Urinary bladder (tissue), 4 donors: ENCODE data around the gene LYSMD2. TPM values are rescaled to one million over a fixed set of nuclear protein-coding genes. Genes with fewer than 3 reads are reported as not detected.
A peak's percentile ranks its signal among the peaks of the same experiment; 100 is the strongest.

Experiments
- DNase-seq: peaks from one replicate; pipeline ENCODE4 v3.0.0-alpha.2; 2015; ENCODE audit errors: extremely low spot score
- H3K27ac ChIP-seq: one replicate; pipeline ENCODE4 v1.5.1; 2013; ENCODE audit warnings: low read depth, mild to moderate bottlenecking, moderate library complexity
- H3K36me3 ChIP-seq: one replicate; pipeline ENCODE4 v1.6.1; 2013; ENCODE audit warnings: mild to moderate bottlenecking, moderate library complexity; ENCODE audit not compliant: insufficient read depth
- H3K4me1 ChIP-seq: one replicate; pipeline ENCODE4 v1.6.1; 2013; ENCODE audit warnings: mild to moderate bottlenecking, moderate library complexity; ENCODE audit not compliant: insufficient read depth
- H3K4me3 ChIP-seq: one replicate; pipeline ENCODE4 v1.5.1; 2013; ENCODE audit warnings: low read depth, low read length
- WGBS: extraction: QIAGEN DNeasy Blood & Tissue Kit; methylation state at CpG from one replicate; pipeline ENCODE4 v1.1.7; 2013; 5-methylcytosine and 5-hydroxymethylcytosine counted together
- polyA plus RNA-seq: library from polyadenylated mRNA; stranded (reverse); fragments of 200-250 nt; gene quantifications from one replicate; pipeline ENCODE4 v1.2.3, GENCODE V29; 2013
- total RNA-seq: library from RNA; depleted of rRNA; stranded (reverse); fragments of >200 nt; gene quantifications from one replicate; pipeline ENCODE4 v1.2.3, GENCODE V29; 2014
- donor health status: healthy with polysubstance abuse.
- donor health status: healthy.

The LYSMD2 gene
- total and polyA plus RNA-seq, 2 donors = 11.1 to 11.2 TPM

DNA sequence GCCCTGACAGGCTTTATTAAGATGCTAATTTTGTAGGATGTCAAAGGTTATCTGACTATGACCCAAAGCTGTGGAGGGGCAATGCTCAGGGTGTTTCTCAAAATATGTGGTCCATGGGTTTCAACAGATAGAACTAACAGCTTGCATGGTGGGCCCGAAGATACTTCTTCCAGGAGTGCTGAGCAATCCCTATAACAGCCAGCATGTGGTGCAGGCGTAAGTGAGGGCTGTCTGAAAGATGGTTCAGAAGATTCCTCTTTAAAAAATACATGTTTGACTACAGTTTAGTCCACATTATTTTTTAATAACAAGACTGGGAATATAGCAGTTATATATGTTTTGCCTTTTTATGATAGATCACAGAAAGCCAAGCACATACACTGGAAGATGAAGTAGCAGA lies 48.6 kb downstream of the LYSMD2 start:
- no peaks in the 10 kb centered on the region for H3K4me1 ChIP-seq
- H3K27ac ChIP-seq = no peak overlapping the region
- no peak for DNase-seq
- WGBS = 54% methylated on average over 2 of the region's 2 CpGs
- no peak overlapping the region for H3K4me3 ChIP-seq
- no peaks in the 10 kb centered on the region for H3K36me3 ChIP-seq

DNA sequence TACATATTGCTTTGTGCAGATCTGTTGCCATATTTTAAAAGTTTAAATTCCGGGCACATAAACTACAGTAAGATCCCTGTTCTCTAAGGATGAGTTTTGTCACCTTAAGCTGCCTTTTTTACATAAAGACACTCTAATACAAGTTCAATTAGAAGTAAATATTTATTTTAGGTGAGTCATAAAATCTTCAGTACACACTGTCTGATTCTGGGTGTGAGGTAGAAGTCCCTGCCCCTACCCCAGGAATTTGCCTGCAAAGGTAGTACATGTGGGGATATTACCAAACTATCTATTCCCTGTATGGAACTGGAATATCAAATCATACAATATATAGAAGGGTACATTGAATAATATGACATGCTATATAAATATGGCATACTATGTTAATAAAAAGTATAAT lies 49.9 kb downstream of the LYSMD2 start:
- H3K36me3 ChIP-seq = no peaks in the 10 kb centered on the region
- 0% methylated on average over 1 of the region's 1 CpG for WGBS

DNA sequence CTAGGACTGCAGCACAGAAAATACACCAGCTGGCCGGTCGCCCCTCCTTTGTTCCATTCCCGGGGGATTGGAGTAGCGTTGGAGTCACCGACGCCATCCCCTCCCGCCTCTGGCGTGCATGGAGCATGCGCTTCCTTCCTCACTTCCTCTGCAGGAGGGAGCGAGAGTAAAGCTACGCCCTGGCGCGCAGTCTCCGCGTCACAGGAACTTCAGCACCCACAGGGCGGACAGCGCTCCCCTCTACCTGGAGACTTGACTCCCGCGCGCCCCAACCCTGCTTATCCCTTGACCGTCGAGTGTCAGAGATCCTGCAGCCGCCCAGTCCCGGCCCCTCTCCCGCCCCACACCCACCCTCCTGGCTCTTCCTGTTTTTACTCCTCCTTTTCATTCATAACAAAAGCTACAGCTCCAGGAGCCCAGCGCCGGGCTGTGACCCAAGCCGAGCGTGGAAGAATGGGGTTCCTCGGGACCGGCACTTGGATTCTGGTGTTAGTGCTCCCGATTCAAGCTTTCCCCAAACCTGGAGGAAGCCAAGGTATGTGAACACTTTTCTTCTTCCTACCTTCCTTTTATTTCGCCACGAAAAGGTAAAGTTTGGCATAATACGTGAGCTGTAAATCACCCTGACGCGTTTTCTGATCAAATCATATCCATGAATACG lies 56.0 kb downstream of the LYSMD2 start, which contains the start of gene SCG3:
SCG3 (plus strand) TSS at position 201 of the 661 bp plus-strand sequence; CDS start at position 454, 253 bp downstream.
- H3K4me3 ChIP-seq = no peak within 1 kb of the TSS
- no peak within 1 kb of the TSS for H3K27ac ChIP-seq
- no peaks in the 10 kb centered on the region for H3K36me3 ChIP-seq
- DNase-seq = peak; percentile 33
- no peaks in the 10 kb centered on the region for H3K4me1 ChIP-seq
- 1% methylated on average over 38 of the region's 38 CpGs for WGBS

More for the DNA sequence above, 49.9 kb downstream of the LYSMD2 start:
- no peak for DNase-seq
- no peak overlapping the region for H3K4me3 ChIP-seq
- no peaks in the 10 kb centered on the region for H3K4me1 ChIP-seq
- H3K27ac ChIP-seq = no peak overlapping the region

DNA sequence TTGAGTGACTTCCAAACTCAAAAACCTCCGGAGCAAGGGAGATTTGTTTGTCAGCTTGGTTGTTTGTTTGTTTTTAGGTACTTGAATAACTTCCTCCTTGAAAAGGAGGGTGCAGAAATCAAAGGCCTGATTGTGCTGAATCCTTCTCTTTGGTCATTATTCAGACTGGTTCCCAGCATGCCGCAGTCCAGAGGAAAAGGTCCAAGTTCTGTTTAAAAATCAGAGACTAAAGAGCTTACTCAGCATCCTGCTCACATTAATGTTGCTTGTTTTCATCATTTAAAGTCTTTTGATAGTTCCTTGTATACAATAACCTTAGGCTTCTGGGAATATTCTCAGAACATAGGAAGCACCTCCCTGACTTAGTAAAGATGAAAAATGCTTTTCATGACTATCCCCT lies 57.1 kb downstream of the LYSMD2 start:
- DNase-seq = no peak
- H3K27ac ChIP-seq = no peak overlapping the region
- H3K4me3 ChIP-seq = no peak overlapping the region
- H3K36me3 ChIP-seq = no peaks in the 10 kb centered on the region
- WGBS = 49% methylated on average over 2 of the region's 2 CpGs
- H3K4me1 ChIP-seq = no peaks in the 10 kb centered on the region

DNA sequence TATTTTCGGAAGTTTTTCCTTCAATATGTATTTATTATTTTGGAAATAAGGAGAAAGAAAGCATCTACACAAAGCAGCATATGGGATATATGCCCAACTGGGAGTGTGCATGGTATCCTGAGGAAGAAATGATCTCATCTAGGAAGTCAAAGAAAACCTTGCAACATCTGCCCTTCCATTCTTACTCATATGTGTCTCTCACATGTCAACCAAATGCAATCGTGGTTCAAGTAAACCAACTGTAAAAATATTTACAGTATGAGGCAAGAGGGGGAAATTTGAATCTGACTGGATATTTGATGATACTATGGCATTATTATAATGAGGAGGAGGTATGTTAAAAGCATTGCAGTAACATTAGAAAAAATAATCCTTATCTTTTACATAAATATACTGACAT lies 59.4 kb downstream of the LYSMD2 start:
- no peaks in the 10 kb centered on the region for H3K36me3 ChIP-seq
- no peaks in the 10 kb centered on the region for H3K4me1 ChIP-seq
- no peak overlapping the region for H3K4me3 ChIP-seq
- WGBS = 75% methylated on average over 2 of the region's 2 CpGs
- no peak overlapping the region for H3K27ac ChIP-seq
- DNase-seq = no peak

DNA sequence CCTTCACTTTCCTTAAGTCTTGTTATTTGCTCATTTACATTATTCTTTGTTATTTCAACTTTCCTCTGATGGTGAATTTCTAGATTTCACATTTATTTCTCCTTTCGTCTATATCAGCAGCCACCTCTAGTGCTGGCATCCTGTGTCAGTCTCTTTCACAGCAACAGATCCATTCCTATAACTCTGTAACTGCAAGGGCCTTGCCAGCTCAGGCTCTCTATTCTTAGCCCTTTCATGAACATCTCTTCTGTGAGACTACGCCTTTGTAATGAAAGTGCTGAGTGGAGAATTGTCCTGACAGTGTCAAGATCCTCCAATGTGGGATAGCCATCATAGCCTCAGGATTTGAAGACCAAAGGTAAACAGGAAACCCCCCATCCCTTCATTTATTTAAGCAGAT lies 60.0 kb downstream of the LYSMD2 start:
- Histone ChIP-seq H3K4me1 (no peaks in the 10 kb centered on the region), H3K4me3 (no peak overlapping the region), H3K27ac (no peak overlapping the region), H3K36me3 (no peaks in the 10 kb centered on the region)
- WGBS = 83% methylated on average over 2 of the region's 2 CpGs
- no peak for DNase-seq

DNA sequence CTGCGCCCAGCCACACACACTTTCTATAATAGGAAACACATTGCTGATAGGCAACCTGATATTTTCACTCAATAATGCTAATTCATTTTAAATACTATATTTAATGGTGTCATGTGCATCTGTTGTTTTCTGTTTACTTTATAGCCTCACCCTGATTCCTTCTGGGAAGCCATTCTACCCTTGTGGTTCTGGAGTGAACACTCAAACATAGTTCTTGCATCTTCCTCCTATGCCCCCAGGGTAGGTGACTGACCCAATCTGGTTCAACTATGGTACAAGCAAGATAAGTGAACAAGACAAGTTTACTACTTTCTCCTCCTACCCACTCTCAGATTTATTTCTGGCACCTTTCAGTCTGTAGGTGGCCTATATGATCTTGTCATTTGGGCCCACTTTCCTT lies 60.4 kb downstream of the LYSMD2 start:
- no peaks in the 10 kb centered on the region for H3K4me1 ChIP-seq
- 78% methylated on average over 1 of the region's 1 CpG for WGBS
- DNase-seq = no peak
- no peak overlapping the region for H3K27ac ChIP-seq
- no peak overlapping the region for H3K4me3 ChIP-seq
- no peaks in the 10 kb centered on the region for H3K36me3 ChIP-seq

DNA sequence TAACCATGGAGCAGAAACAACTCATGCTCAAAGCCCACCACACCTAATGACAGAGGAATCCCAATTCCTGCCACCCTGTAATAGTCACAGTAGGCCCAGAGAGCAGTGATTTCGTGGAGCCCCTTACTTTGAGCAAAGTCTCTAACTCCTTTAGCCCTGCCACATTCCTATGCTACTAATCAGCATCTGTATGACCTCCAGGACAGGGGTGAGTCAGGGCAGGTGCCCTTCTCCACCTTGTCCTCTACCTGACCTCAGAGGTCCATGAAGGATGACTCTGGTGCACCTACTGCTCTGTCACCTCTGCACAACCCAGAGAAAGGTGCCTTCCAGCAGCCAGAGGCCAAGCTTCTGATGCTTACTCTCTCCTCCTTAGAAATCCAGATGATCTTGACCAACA lies 62.2 kb downstream of the LYSMD2 start:
- WGBS = 37% methylated on average over 1 of the region's 1 CpG

More for the DNA sequence above, 62.2 kb downstream of the LYSMD2 start:
- H3K4me3 ChIP-seq = no peak overlapping the region
- no peak for DNase-seq
- no peaks in the 10 kb centered on the region for H3K4me1 ChIP-seq
- no peak overlapping the region for H3K27ac ChIP-seq
- H3K36me3 ChIP-seq = no peaks in the 10 kb centered on the region

Other genes starting within 250 kb of the LYSMD2 start
- gene DMXL2, start 114.9 kb downstream of the LYSMD2 start, total RNA-seq = 116 TPM
- gene DMXL2, start 114.9 kb downstream of the LYSMD2 start, polyA plus RNA-seq = 16.0 TPM
- gene SCG3, start 56.2 kb downstream of the LYSMD2 start, total RNA-seq = 1.9 TPM
- gene SCG3, start 56.2 kb downstream of the LYSMD2 start, polyA plus RNA-seq = 0.61 TPM
- 34.0 TPM for gene TMOD2, start 13.9 kb upstream of the LYSMD2 start, total RNA-seq
- 5.7 TPM for gene TMOD2, start 13.9 kb upstream of the LYSMD2 start, polyA plus RNA-seq
- 53.8 TPM for gene TMOD3, start 92.0 kb upstream of the LYSMD2 start, total RNA-seq
- 11.6 TPM for gene TMOD3, start 92.0 kb upstream of the LYSMD2 start, polyA plus RNA-seq
- gene LEO1, start 234.1 kb upstream of the LYSMD2 start, total RNA-seq = 25.5 TPM
- 12.7 TPM for gene LEO1, start 234.1 kb upstream of the LYSMD2 start, polyA plus RNA-seq